ENCODE results near the gene CALN1.

DNA sequence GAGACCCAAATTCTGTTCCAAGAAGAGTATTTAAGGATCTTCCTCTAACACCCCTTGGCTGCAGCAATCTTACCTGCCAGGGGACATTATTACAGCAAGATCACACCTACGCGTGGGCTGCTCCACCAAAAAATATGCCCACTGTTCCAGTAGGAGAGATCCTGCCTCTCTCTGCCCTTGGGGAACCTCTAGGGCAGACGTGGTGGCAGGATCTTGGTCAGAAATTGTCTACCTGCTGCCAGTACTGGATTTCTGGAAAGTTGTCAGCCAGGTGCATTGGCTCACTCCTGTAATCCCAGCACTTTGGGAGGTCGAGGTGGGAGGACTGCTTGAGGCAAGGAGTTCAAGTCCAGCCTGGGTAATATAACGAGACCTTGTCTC lies 259.0 kb downstream of the CALN1 start:
- TF ChIP-seq, protein P1, sequence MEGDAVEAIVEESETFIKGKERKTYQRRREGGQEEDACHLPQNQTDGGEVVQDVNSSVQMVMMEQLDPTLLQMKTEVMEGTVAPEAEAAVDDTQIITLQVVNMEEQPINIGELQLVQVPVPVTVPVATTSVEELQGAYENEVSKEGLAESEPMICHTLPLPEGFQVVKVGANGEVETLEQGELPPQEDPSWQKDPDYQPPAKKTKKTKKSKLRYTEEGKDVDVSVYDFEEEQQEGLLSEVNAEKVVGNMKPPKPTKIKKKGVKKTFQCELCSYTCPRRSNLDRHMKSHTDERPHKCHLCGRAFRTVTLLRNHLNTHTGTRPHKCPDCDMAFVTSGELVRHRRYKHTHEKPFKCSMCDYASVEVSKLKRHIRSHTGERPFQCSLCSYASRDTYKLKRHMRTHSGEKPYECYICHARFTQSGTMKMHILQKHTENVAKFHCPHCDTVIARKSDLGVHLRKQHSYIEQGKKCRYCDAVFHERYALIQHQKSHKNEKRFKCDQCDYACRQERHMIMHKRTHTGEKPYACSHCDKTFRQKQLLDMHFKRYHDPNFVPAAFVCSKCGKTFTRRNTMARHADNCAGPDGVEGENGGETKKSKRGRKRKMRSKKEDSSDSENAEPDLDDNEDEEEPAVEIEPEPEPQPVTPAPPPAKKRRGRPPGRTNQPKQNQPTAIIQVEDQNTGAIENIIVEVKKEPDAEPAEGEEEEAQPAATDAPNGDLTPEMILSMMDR (conservative IDR thresholded peaks at IDR 0.05): no peak
- TF ChIP-seq ZFX (IDR thresholded peaks at IDR 0.05): no peak
